GM19043 (cell line): ENCODE results near the gene ARID1B.

ENCODE experiments used
- ATAC-seq: cut with Tn5 transposase; IDR thresholded peaks from one replicate; pipeline ENCODE4 v1.9.1; 2021; ENCODE audit warnings: low read depth; ENCODE audit not compliant: unreplicated experiment

ARID1B gene

DNA sequence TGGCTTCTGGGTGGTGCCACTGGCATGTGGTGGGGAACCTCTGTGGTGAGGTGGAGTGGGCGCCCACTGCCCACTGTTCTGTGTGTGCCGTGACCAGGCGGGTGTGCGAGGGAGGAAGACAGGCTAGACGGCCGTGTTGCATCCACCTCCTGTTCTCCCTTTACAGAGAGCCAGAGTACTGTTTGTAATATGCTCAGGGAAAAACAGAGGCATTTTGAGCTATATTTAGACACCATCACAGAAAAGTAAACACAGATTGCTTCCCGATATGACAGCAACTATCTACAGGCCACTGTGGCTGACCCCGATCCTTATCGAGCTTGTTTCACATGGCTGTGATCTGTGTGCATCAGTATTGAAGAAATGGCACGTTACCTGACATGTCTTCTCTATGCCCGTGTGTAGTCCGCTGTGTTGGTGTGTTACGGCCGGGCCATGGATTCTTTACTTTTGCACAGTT lies 45.6 kb downstream of the ARID1B start:
- ATAC-seq, result no peak

DNA sequence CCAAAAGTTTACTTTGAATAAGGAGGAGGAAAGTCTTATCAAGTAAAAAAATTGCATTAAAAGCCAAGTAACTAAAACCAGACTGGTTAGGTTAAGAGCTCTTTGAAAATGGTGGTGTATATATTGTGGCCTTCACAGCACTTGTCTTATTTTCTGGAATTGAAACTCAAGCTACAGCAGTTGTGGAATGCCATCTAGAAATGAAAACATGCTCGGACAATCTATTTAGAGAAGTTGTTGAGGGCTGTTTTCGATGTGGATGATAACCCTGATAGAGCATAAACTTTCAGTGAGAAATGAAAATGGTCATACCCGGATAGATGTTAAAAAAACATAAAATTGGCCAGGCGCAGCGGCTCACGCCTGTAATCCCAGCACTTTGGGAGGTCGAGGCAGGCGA lies 47.0 kb downstream of the ARID1B start:
- ATAC-seq, result no peak

DNA sequence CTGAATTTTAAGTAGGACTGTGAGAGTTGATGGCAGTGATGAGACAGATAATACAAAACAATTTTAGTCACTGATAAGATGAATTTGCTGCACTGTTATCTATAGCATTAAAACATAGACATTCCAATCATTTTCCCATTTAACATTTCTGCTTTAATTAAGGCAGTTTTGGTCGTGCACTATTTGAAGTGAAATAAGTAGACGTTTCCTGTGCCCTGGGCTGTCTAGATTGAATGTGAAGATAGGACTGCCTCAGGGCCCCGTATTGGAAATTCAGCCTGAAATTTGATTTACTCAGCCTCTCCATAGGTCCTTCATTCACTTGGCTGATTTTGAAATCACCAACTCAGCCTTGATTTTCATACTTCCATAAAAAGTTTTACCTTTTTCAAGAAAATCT lies 48.3 kb downstream of the ARID1B start:
- no peak for ATAC-seq

DNA sequence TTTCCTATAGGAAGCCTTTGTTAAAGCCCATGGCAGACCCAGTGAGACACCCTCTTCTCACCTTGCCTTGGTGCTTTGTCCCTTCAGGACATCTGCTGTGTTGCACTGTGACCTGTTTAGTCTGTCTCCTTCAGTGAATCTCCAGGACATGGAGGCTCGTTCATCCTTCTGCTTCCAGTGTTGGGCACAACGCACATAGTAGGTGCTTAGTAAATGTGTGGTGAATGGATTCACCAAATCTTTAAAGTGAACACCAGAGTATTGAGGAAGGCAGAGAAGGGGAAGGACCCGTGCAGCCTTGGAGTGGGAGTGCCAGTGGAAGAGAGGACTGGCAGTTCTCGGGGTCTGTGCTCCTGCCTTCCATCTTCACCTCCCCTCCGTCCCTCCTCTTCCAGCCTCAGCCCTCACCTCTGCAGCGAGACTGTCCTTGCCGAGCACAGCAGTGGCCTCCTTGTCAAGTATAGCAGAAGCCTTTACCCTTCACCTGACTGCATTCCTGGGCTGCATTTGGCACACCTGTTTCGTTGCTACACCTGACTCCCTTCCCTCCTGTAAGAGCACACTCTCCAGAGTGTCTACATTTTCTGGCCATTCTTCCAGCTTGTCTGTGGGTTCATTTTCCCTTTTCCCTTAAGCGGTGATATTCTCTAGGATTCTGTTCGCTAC lies 49.2 kb downstream of the ARID1B start:
- ATAC-seq, result no peak

DNA sequence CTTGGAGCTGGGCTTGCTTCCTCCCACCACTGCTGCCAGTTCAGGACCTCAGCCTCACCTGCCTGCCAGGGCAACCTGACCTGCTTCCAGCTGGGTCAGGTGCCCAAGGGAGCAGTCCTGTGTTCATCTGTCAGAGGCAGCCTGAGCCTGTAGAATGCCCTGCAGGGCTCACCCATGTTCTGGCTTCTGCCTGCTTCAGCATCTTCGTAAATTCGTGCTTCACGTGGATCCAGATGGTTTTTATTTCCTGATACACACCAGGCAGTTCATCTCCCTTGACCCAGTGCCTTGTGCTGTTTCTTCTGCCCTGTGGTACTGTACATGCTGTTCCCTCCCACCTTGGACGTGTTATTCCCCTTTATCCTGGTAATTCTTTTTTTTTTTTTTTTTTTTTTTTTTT lies 50.2 kb downstream of the ARID1B start:
- ATAC-seq, result no peak

DNA sequence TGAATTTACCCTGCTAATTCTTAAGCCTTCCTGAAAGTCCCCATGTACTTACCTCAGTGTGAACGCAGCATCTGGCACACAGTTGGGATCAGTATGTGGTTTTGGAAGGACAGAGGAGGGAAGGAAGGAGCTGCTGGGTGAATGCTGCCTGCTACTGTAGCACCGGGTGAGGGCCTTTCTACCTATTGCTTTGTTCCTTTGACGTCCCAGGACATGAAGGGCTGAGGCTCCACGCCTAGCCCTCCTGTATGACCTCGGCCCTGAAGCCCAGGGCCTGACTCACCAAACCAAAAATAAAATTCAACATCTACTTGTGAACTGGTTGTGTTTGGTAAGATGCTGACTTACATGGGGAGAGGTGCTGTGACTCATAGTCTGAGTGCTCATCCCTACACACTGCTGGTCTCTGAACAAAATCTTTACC lies 51.1 kb downstream of the ARID1B start:
- no peak for ATAC-seq

DNA sequence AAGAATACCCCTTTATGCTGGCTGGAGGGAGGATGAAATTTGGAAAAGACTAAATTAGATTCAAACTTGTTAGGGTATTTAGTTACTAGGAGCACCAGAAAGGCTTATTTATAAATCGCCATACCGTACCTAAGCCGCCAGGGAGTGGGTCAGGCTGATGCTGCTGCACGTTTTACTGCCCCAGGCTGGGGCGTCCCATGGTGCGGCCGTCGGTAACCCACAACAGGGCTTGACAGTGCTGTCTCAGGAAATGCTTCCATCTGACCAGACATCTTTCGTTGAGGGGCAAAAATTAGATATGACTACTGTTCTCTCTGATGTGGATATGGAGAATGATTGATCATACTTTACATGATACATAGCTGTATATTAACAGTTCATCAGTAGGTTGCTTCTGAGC lies 52.9 kb downstream of the ARID1B start:
- ATAC-seq, result no peak

DNA sequence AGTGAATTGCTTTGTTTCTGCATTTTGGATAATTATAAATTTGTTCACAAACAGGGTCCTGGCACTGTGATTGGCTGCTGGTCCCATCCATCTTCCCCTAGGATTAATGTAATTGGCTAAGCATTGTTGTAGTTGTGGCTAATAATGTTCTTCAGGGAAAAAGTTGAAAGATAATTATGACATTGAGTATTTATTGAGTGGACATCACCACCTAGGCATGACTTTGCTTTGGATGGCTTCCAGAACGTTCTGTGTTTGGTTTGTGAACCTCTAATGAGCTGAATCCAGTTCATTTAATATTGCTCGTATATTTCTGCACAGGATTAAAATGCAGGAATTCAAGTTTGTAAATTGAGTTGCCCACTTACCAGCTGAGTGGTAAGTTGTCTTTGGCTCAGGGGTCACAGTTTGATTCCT lies 55.1 kb downstream of the ARID1B start:
- ATAC-seq, result no peak

DNA sequence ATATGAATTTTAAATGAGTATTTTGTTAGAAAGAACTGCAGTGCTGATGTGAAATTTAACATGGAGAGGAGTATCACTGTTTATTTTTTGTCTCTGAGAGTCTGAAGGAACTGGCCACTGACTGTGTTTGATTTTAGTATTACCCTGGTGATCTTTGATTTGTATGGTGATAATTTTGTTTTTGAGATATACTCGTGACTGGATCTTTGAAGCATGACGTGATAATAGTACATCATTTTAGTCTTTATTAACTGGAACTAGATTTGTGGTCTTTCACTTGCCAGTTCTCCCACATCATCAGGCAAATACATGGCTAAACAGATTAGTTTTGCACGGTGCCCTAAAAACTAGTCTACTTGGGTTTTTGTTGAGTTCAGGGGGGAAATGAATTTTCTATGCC lies 55.5 kb downstream of the ARID1B start:
- no peak for ATAC-seq

DNA sequence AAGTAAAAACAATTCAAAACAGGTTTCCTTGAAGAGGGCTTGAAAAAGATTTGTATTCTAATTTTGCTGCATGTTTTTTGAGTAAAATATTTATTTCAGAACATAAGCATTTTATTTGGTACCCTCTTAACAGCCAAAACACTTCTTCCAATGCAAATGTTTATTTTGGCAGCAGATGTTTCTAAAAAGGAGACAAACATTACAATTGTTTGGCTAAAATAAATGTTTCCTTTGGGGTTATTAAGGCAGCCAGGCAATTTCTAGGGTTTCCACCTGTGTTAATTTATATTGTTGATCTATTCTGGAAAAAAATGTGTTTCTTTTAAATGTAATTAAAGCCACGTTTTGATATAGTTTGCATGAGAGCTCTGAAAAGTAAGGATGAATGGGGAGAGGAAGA lies 56.6 kb downstream of the ARID1B start:
- ATAC-seq, result no peak

DNA sequence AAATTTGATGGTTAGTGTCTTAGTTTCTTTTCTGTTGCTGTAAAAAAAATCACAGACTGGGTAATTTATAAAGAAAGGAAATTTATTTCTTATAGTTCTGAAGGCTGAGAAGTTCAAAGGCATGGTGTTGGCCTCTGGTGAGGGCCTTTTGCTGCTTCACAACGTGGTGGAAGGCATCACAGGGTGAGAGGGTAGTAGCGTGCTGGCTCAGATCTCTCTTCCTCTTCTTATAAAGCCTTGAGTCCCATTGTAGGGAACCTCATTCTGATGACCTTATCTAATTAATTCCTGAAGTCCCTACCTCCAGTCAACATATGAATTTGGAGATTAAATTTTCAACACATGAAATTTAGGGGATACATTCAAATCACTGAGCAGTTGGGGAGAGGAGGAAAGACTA lies 62.0 kb downstream of the ARID1B start:
- ATAC-seq, result no peak

DNA sequence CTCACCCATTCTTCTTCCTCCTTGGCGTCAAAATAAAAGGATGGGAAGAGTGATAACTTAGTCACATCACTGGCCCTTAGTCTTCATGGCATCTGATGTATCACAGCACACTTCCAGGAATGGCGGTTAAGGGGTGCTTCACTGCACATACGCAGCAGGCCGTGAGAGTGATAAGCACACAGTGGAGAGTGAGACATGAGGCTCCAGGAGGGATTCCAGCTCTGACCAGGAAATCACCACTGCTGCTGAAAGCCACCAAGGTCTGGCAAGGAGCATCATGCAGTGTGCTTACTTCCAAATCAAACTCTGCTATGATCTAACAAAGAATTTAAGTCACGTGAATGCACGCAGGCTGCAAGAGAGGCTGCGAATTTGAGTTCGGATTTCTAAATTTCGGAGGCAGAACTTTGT lies 62.4 kb downstream of the ARID1B start:
- no peak for ATAC-seq

DNA sequence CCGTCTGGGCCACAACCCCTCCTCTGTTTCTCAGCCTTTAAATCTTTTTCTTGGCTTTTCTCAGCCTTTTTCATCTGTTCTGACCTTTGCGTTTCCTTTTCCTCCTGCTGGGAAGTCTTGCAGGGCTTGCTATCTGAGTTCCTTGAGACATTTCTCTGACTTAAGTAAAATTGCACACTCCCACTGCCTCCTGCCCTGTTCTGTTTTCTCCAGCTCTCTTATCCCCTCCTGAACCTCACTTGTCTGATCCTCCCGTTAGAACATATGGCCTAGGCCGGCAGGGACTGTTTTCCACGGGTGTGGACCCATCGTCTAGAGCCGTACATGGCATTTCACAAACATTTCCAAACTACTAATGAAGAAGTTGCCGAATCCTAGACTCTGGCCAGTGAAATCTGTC lies 63.0 kb downstream of the ARID1B start:
- ATAC-seq, result no peak

DNA sequence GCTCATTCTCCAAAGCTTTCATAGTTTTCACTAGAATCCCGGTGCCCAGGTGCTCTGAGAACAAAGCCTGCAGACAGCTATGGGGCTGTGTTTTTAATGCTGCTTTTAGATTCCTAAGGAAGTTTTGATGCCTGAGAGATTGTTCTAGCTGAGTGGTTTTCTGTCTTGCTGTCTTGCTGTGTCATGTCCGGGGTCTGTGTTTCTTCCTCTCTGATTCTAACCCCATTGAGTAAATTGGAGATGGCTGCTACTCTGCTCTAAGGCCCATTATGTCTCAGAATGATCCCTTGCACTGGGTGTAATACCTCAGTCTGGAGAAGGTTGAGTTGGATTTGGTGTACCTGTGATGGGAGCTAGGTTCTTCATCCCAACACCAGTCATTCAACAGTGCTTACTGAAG lies 63.4 kb downstream of the ARID1B start:
- ATAC-seq, result no peak

DNA sequence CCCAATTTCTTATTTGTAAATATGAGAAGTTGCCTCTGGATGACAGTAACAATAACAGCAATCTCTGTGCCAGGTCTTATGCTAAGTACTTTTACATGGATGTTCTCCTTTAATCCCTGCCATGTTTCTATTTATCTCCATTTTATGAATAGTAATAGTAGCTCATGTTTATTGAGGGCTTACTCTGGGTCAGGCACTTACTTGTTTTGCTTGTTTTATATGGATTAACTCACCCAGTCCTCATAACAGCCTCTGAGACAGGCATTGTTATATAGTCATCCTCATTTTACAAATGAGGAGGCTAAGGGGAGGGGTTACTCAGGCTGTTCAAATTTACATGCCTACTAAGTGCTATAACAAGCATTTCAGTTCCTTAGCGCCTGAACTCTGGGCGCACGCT lies 64.3 kb downstream of the ARID1B start:
- ATAC-seq, result no peak

DNA sequence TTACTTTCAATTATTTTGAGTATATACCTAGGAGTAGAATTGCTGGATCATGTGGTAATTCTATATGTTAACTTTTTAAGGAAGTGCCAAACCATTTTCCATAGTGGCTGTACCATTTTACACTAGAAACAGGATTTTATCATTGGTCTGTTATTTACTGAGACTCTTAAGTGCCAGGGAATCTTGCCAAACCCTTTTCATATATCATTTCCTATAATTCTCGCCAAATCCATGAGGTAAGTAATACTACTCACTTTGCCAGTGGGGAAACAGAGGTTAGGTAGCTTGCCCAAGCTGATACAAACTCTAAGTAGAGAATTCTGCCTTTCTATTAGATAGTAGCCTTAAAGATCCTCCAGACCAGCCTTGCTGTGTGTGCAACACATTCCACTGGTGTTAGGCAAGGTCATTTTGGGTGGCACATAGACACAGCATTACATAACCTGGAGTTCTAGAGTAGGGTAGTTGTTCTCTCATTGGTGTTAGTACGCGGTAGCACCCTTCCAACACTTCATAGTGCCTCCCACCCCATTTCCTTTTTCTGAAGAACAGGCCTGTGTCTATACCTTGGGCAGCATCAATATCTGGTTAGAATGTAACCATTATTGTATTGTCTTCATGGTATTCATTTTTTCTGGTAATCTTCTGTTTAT lies 65.5 kb downstream of the ARID1B start:
- ATAC-seq, result no peak

DNA sequence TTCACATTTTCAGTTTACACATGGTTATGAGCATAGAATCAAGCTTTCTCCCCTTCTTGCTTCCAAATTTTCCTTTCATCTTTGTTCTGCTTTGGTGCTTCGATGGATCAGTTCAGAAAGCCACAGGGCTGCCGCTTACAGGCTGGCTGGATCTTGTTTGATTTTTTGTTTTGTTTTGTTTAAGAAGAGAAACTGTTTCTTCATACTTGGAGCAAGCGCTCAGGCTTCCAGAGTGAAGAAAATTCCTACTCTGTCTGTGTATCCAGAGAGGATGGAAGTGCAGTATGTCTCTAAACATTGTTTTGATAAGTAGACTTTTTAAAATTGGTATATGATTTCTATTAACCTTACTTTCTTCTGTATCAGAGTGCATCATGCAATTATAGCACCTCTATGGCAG lies 66.9 kb downstream of the ARID1B start:
- no peak for ATAC-seq

DNA sequence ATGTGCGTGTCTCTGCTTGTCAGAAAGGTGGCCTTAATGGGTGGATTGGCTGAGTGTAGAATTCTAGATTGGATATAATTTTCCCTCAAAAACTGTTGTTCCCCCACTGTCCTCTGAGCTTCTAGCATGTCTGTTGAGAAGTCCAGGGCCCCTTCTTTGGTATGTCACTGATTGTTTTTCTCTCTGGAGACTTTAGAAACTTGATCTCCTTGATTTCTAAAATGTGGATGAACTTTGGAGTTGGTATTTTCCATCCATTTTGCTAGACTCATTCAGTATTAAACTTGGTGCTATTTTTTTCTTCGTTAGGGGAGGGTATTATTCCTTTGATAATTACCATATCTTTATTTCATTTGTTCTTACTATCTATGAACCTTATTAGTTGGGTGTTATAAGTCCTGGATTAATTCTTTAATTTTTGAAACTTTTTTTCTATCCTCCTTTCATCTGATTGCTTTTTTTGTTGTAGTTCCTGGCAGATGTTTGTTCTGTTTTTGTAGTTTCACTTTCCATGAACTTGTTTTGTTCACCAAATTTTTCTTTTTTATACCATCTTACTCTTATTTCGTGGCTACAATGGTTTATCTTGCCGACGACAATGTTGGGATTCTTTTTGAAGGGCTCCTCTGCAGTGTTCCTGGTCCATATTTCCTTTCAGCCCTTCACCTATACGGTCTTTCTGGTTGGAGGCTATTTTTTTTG lies 68.4 kb downstream of the ARID1B start:
- no peak for ATAC-seq

DNA sequence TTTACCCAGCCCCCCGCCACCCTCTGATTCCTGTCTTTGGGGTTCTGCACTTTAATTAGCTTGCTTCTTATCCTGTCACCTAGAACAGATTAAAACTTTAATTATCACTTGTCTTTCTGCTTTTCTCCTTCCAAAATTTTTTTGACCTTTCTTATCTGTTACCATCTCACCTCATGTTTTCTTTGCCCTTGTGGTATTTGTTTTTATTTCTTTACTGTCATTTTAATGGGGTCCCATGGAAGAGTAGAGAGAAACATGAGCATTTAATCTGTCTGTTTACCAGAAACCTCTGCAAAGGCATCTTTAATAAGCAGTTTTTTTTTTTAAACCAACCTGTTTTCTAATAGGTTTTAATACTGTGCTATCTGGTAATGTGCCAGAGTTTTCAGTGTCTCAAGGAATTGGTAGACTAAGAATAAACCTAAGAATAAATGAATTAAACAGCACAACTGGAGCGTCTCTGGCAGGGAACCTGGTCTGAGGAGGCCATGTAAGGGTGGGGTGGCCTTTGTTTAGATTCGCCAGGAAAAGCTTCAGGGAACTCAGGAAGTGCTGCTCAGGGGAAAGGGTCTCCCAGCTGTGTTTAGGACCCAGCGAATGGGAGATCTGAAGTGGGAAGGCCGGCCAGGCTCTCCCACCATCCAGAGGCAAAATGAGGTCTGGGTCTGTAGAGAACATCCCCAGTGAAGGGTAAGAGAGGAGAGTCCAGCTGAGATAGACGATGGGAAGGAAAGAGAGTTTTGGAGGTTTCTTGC lies 69.8 kb downstream of the ARID1B start:
- no peak for ATAC-seq

DNA sequence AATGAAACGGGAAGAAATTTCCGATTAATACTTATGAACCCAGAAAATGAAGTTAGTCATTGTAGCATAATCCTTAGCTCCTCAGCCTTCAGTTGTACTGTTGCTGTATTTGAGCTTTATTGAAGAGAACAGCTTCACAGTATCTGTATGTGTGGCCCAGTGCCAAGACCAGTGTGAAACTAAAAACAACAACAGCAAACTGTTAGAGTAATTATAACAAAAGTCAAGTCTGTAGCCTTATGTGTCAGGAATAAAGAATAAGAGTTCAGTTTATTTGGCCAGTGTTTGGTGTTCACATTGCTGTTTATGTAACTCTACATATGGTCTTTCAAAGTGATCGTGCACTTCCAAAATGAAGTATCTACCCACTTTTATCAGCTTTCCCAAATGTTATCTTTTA lies 70.9 kb downstream of the ARID1B start:
- ATAC-seq, result no peak

DNA sequence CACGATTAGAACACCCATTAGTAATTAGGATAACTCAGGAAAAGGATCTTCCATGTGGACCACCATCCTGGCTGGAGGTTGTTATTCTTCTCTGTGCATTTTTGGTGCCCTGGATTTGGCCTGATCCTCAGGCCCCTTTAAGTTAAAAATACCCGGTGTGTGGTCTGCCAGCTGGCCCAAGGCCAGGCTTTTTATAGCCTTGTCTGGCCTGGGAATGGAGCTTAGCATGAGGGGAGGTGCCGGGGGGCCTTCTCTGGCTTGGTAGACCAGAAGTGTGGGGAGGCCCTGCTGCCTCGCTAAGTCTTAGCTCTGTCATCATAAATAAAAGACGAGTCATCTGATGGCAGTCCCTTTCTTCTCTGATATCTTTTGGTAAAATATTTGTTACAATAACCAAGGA lies 71.4 kb downstream of the ARID1B start:
- ATAC-seq, result no peak
